Breast epithelium (tissue), 3 donors: ENCODE measurements around the gene EFNB1.

Source experiments
- POLR2A ChIP-seq: fragments of 450-650 bp; IDR thresholded peaks from one replicate; pipeline ENCODE4 v1.6.1; 2016; ENCODE audit warnings: antibody characterized with exemption, mild to moderate bottlenecking, moderate library complexity
- POLR2AphosphoS5 ChIP-seq, 3 donors: sonication (generic); formaldehyde crosslinking; IDR thresholded peaks; one replicate each; pipeline ENCODE4 v1.6.1; 2017; ENCODE audit warnings: antibody characterized with exemption in 3 of 3
- TF ChIP-seq, protein P1 (sequence below), 3 donors: fragments of 450-650 bp; IDR thresholded peaks; one replicate each; pipeline ENCODE4 v1.5.1; 2016 to 2017; ENCODE audit warnings: antibody characterized with exemption in 3 of 3, mild to moderate bottlenecking in 3 of 3, moderate library complexity in 3 of 3

DNA sequence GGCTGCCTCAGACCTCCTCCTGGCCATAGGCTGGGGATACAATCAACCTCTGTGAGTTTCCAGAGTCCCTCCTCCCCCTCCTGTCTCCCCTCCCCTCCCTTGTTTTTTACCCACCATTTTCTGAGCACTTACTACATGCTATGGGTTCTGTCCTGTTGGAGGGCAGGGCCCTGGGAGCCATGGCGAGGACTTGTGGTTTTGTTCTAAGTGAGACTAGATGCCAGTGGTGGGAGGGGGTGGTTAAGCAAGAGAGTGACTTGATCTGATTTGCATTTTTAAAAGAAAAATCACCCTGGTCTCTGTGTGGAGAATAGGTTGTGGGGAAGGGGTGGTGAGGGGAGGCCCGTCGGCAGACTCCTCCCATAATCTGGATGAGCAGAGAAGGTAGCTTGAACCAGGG is 39.5 kb downstream of the EFNB1 start:
- TF ChIP-seq, protein P1, sequence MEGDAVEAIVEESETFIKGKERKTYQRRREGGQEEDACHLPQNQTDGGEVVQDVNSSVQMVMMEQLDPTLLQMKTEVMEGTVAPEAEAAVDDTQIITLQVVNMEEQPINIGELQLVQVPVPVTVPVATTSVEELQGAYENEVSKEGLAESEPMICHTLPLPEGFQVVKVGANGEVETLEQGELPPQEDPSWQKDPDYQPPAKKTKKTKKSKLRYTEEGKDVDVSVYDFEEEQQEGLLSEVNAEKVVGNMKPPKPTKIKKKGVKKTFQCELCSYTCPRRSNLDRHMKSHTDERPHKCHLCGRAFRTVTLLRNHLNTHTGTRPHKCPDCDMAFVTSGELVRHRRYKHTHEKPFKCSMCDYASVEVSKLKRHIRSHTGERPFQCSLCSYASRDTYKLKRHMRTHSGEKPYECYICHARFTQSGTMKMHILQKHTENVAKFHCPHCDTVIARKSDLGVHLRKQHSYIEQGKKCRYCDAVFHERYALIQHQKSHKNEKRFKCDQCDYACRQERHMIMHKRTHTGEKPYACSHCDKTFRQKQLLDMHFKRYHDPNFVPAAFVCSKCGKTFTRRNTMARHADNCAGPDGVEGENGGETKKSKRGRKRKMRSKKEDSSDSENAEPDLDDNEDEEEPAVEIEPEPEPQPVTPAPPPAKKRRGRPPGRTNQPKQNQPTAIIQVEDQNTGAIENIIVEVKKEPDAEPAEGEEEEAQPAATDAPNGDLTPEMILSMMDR (IDR thresholded peaks at IDR 0.05), result no peak
- no peak for TF ChIP-seq POLR2A
- no peak for TF ChIP-seq POLR2AphosphoS5 (IDR thresholded peaks at IDR 0.05)
